Type B pancreatic cell (in vitro differentiated cells): ENCODE measurements around the gene NUDC. TPM values are rescaled to one million over a fixed set of nuclear protein-coding genes. Genes with fewer than 3 reads are reported as not detected.
A peak's percentile ranks its signal among the peaks of the same experiment; 100 is the strongest.

Experiments used
- DNase-seq: peaks from one replicate; pipeline ENCODE4 v3.0.0; 2021; ENCODE audit warnings: mixed read lengths; ENCODE audit not compliant: unreplicated experiment; ENCODE audit errors: extremely low spot score
- H3K27ac Mint-ChIP-seq: 2 replicates; pipeline ENCODE4 v1.8.0; 2021; ENCODE audit warnings: mild to moderate bottlenecking, mixed read lengths
- H3K27me3 Mint-ChIP-seq: 2 replicates; pipeline ENCODE4 v1.8.0; 2021; ENCODE audit warnings: mixed read lengths
- H3K36me3 Mint-ChIP-seq: 2 replicates; pipeline ENCODE4 v1.8.0; 2021; ENCODE audit warnings: mixed read lengths
- H3K4me1 Mint-ChIP-seq: one replicate; pipeline ENCODE4 v1.8.0; 2021; ENCODE audit warnings: mixed read lengths; ENCODE audit not compliant: unreplicated experiment
- H3K4me3 Mint-ChIP-seq: 2 replicates; pipeline ENCODE4 v1.8.0; 2021; ENCODE audit warnings: mild to moderate bottlenecking, mixed read lengths
- H3K9me3 Mint-ChIP-seq: 2 replicates; pipeline ENCODE4 v1.8.0; 2021; ENCODE audit warnings: mixed read lengths
- total RNA-seq: library from RNA; stranded (reverse); gene quantifications from 2 replicates; pipeline ENCODE4 v1.2.1, GENCODE V29; 2021; ENCODE audit warnings: low replicate concordance
- TF ChIP-seq, protein P1 (sequence below): fragments of 200-600 bp; sonication (generic); conservative IDR thresholded peaks from 2 replicates; pipeline ENCODE4 v1.5.0; 2021; ENCODE audit warnings: antibody characterized with exemption, mild to moderate bottlenecking

The NUDC gene
- total RNA-seq, 1 donor from 2014 or later, result 82.7 TPM

DNA sequence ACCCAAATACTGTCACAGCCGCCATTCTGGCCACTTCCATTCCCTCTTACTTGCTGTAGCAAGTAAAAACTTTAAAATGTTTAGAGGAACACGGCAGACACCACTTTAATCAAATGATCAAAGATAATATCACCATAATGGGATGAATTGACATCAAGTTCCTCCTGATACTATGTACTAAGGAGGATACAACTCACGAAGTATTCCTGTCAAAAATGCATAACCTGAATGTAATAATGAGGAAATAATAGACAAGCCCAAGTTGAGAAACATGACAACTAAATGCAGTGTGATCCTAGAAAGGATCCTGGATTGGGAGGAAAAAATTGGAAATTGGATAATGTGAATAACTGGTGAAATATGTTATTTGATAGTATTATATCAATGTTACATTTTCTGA, 34.8 kb downstream of the NUDC start:
- no peak overlapping the region for H3K4me3 Mint-ChIP-seq
- TF ChIP-seq, protein P1, sequence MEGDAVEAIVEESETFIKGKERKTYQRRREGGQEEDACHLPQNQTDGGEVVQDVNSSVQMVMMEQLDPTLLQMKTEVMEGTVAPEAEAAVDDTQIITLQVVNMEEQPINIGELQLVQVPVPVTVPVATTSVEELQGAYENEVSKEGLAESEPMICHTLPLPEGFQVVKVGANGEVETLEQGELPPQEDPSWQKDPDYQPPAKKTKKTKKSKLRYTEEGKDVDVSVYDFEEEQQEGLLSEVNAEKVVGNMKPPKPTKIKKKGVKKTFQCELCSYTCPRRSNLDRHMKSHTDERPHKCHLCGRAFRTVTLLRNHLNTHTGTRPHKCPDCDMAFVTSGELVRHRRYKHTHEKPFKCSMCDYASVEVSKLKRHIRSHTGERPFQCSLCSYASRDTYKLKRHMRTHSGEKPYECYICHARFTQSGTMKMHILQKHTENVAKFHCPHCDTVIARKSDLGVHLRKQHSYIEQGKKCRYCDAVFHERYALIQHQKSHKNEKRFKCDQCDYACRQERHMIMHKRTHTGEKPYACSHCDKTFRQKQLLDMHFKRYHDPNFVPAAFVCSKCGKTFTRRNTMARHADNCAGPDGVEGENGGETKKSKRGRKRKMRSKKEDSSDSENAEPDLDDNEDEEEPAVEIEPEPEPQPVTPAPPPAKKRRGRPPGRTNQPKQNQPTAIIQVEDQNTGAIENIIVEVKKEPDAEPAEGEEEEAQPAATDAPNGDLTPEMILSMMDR, result no peak

DNA sequence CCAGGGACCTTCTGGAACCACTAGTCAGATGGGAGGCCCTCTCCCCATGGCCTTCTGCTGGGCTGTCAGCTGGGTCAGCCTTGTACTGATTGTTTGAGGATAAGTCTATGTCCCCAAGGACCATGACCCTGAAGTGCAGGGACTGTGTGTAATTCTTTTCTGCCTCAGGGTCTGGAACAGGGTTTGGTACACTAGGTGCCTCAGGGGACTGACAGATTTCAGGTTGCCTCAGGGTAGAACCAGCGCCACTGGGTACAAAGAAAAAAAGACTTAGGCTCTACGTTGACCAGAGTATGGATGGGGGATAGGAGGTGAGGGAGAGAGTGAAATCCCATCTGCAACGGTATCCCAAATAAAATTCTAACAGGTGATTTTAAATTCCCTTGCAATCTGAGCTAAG, 35.8 kb downstream of the NUDC start:
- Mint-ChIP-seq H3K9me3 (peaks cover 5% of the 10 kb centered on the region), H3K36me3 (no peaks in the 10 kb centered on the region), H3K27ac (no peak overlapping the region), H3K27me3 (peaks cover 50% of the 10 kb centered on the region), H3K4me1 (peaks cover 5% of the 10 kb centered on the region), H3K4me3 (no peak overlapping the region)
- TF ChIP-seq, protein P1, result no peak
- DNase-seq, result no peak

More for the DNA sequence above, 34.8 kb downstream of the NUDC start:
- Mint-ChIP-seq H3K27me3 (peaks cover 40% of the 10 kb centered on the region), H3K9me3 (peaks cover 5% of the 10 kb centered on the region), H3K36me3 (no peaks in the 10 kb centered on the region), H3K4me1 (peaks cover 5% of the 10 kb centered on the region), H3K27ac (no peak overlapping the region)
- DNase-seq, result no peak

DNA sequence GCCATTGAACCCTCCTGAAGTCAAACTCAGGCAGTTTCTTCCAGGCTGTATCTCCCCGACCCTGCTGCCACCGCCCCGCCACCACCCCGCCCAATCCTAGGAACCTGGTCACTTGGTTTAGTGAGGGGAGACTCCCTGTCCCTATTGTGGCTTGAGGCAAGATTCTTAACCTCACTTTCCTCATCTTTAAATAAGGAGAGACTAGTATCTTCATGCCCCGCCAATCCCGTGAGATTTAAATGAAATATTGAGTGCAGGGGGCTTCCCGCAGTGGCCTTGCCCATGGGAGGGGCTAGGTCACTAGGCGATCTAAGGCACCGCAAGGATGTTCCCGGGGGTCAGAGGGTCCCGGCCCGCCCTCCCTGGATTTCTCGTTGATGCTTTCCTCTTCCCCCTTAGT, 37.7 kb downstream of the NUDC start:
- H3K4me3 Mint-ChIP-seq, result peak overlapping the region; percentile 82
- no peak overlapping the region for H3K27ac Mint-ChIP-seq
- H3K9me3 Mint-ChIP-seq, result peaks cover 5% of the 10 kb centered on the region
- TF ChIP-seq, protein P1, result no peak
- no peak for DNase-seq
- peaks cover 5% of the 10 kb centered on the region for H3K4me1 Mint-ChIP-seq
- peaks cover 58% of the 10 kb centered on the region for H3K27me3 Mint-ChIP-seq
- H3K36me3 Mint-ChIP-seq, result no peaks in the 10 kb centered on the region

DNA sequence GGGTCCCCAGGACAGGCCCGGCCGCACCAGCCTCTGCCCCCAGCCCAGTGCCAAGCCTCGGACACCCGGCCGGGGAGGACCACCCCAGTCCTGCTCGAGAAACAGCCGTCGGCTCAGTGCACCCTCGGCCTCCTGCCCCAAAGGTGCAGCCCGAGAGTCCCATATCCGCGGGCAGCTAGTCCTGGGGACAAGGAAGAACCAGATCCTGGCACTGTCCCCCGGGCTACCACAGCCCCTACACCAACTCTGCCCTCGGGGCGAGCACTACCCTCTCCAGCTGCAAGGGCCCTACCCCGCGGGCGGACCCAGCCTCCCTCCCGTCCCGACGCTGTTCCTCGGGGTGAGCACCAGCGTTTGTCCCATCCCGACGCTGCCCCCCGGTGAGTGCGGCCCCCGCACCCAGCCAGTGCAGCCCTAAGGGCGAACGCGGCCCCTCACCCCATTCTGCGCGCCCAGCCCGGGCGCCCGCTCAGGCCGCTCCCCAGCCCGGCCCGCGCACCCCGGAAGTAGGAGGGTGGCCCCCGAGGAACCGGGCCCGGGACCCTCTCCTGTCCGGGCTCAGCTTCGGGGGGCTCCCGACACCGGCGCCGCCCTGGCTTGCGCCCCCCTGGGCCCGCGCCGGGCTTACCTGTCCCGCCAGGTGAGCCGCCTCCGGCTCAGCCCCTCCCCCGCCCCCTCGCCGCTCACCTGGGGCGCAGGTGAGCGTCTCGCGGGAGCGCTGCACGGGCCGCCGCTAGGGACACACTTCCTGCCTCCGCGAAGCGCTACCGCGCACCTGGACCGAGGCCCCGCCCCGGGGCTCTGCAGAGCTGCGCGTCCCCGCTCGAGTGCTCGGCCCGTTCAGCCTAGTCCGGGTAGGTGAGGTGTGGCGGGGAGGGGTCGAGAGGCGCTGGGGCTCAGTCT, 38.4 kb downstream of the NUDC start, which contains the start of gene KDF1:
TSS of gene KDF1 (minus strand) at position 747 of the 903 bp plus-strand sequence. CDS start 8,088 bp downstream, outside the sequence.
- Mint-ChIP-seq H3K4me1 (peaks cover 5% of the 10 kb centered on the region), H3K36me3 (no peaks in the 10 kb centered on the region), H3K27ac (peak within 1 kb of the TSS; percentile 93), H3K27me3 (peaks cover 65% of the 10 kb centered on the region), H3K9me3 (peaks cover 5% of the 10 kb centered on the region), H3K4me3 (peak within 1 kb of the TSS; percentile 93)
- peak; percentile 82 for DNase-seq
- TF ChIP-seq, protein P1, result no peak

DNA sequence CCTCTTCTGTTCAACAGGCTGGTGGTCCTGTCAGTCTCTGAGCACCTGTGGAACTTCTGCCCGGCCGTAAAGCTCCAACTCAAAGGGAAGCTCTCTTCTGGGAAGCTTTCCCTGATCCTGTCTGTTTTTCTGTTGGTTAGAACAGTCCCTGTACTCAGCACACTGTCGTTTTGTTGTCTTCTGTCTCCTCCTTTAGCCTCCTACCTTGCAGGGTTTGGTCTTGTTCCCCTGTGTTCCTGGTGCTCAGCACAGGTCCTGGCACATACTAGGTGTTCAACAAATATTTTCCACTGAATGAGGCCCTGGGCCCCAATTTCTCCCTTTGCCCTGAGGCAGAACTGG, 39.1 kb downstream of the NUDC start:
- Mint-ChIP-seq H3K4me3 (peak overlapping the region; percentile 93), H3K27me3 (peaks cover 62% of the 10 kb centered on the region)

More for the DNA sequence above, 39.1 kb downstream of the NUDC start:
- TF ChIP-seq, protein P1, result no peak
- Mint-ChIP-seq H3K27ac (peak overlapping the region; percentile 93), H3K36me3 (no peaks in the 10 kb centered on the region), H3K4me1 (peaks cover 5% of the 10 kb centered on the region), H3K9me3 (peaks cover 5% of the 10 kb centered on the region)
- DNase-seq, result no peak
